Right ventricle myocardium inferior (tissue), 1 donor: ENCODE measurements around the gene QSOX1. TPM values are rescaled to one million over a fixed set of nuclear protein-coding genes. Genes with fewer than 3 reads are reported as not detected.

Source experiments
- ATAC-seq: fragments of 200-7000 bp; cut with Tn5 transposase; one replicate; pipeline ENCODE4 v1.9.1; 2020; ENCODE audit warnings: mild to moderate bottlenecking, moderate library complexity
- DNase-seq: peaks from one replicate; pipeline ENCODE4 v3.0.0; 2021; ENCODE audit errors: missing footprints
- intact Hi-C: fragments of 100-400 bp; cut with DNase I; formaldehyde crosslinking; loops from one replicate; pipeline ENCODE4 v1.11.0; 2022
- total RNA-seq: library from RNA; stranded (reverse); fragmentation: NEBNext Ultra II Directional; extraction: Animal tissue kit (Norgen Biotek cat#: 25700); gene quantifications from one replicate; pipeline ENCODE4 v1.2.1, GENCODE V29; 2021
- donor health status: DM: no; HTN: yes; CAD: no; lungs with severe emphysema.

Gene QSOX1
- total RNA-seq, 1 donor from 2014 or later = 97.7 TPM

- DNase-seq (no peak), ATAC-seq (no peak)
- intact Hi-C loops = no loop called here
Measured at GRCh38 chr1:180224902-180225301, 70.2 kb downstream of the QSOX1 start.

- intact Hi-C loops = no loop called here
- no peak for DNase-seq
- ATAC-seq = no peak
Measured at GRCh38 chr1:180225403-180225802, 70.7 kb downstream of the QSOX1 start.

- ATAC-seq = no peak
- DNase-seq = no peak
- intact Hi-C loops = no loop called here
Measured at GRCh38 chr1:180227861-180228647, 73.4 kb downstream of the QSOX1 start.

GRCh38 chr1:180228648-180229482, 74.2 kb downstream of the QSOX1 start:
- intact Hi-C loops = no loop called here
- DNase-seq (no peak), ATAC-seq (peak; percentile 8)

GRCh38 chr1:180229483-180230415, 75.1 kb downstream of the QSOX1 start, which contains the start of gene LHX4:
LHX4 (plus strand) TSS chr1:180230264; CDS start chr1:180230530, 266 bp downstream.
- no peak for DNase-seq
- peak; percentile 9 for ATAC-seq
- intact Hi-C loops = no loop called here

GRCh38 chr1:180230416-180230790, 75.7 kb downstream of the QSOX1 start:
- intact Hi-C loops = no loop called here
- DNase-seq = no peak

GRCh38 chr1:180230791-180231505, 76.3 kb downstream of the QSOX1 start:
- intact Hi-C loops = no loop called here
- peak; percentile 43 for ATAC-seq

More at GRCh38 chr1:180230416-180230790, 75.7 kb downstream of the QSOX1 start:
- no peak for ATAC-seq

GRCh38 chr1:180231506-180231921, 76.8 kb downstream of the QSOX1 start:
- intact Hi-C loops = no loop called here
- ATAC-seq = no peak
- no peak for DNase-seq

More at GRCh38 chr1:180230791-180231505, 76.3 kb downstream of the QSOX1 start:
- no peak for DNase-seq

- no peak for ATAC-seq
- intact Hi-C loops = no loop called here
- no peak for DNase-seq
Measured at GRCh38 chr1:180231936-180232335, 77.3 kb downstream of the QSOX1 start.

- intact Hi-C loops = no loop called here
- ATAC-seq (no peak), DNase-seq (peak; percentile 37)
Measured at GRCh38 chr1:180232521-180233043, 77.9 kb downstream of the QSOX1 start.

GRCh38 chr1:180233191-180234011, 78.7 kb downstream of the QSOX1 start:
- ATAC-seq (no peak), DNase-seq (peak; percentile 45)
- intact Hi-C loops = no loop called here

GRCh38 chr1:180234369-180235076, 79.9 kb downstream of the QSOX1 start:
- DNase-seq = peak; percentile 69
- intact Hi-C loops = no loop called here
- ATAC-seq = no peak

GRCh38 chr1:180235077-180235501, 80.4 kb downstream of the QSOX1 start:
- intact Hi-C loops = no loop called here
- peak; percentile 18 for DNase-seq
- no peak for ATAC-seq

- intact Hi-C loops = no loop called here
- DNase-seq = no peak
- no peak for ATAC-seq
Measured at GRCh38 chr1:180235502-180236239, 81.0 kb downstream of the QSOX1 start.

GRCh38 chr1:180236698-180237509, 82.2 kb downstream of the QSOX1 start:
- intact Hi-C loops = no loop called here
- DNase-seq (no peak), ATAC-seq (no peak)
